ENCODE measurements around the gene PPP1R18.
A peak's percentile ranks its signal among the peaks of the same experiment; 100 is the strongest.
"Not testable (repeated sequence)": the region's sequence is repeated elsewhere in the genome, so short reads cannot be mapped to it uniquely, and the experiment has no call there.

The PPP1R18 gene

DNA sequence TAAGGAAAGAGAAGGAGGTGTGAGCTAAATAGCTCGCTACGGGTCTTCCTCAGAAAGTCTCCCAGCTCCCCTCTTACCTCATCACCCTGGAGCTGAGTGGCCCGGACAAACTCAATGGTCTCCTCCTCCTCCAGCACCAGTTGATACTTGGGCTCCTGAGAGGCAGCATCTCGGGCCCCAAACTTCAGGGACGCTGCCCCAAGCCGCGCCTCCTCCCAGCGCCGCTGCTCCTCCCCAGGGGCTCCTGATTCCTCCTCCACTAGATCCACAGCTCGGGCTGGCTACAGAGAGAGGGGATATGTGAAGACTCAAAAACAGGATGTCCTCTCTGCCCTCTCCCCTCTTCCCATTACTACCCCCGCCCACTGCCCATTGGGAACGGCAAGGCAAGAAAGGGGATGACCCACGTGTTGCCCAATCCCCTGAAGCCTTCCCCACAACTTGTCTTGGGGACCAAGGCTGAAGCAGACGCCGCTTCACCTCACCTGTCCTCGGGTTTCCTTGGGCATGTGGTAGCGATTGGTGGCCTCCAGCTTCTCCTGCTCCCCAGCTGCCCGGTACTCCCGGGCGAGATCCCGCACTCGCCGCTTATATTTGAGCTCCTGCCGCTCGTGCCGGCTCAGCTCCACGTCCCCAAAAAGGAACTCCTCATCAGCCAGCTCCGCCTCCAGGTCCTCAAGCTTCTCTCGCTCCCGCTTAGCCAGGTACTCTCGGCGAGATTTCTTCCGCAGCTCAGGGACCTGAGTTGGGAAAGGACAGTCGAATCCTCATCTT lies 21.3 kb downstream of the PPP1R18 start:
- DNase-seq (ENCODE audit: low spot score), result no peak
- H2AFZ ChIP-seq (ENCODE audit: low read length), result no peak overlapping the region
- H2BK12ac ChIP-seq (ENCODE audit: low read length), result no peak overlapping the region
- peaks cover 1% of the 10 kb centered on the region for H3K79me1 ChIP-seq (ENCODE audit: low read depth, low read length)
- H3K14ac ChIP-seq (ENCODE audit: low read length), result no peak overlapping the region
- no peak overlapping the region for H4K91ac ChIP-seq (ENCODE audit: low read depth, low read length, poor library complexity)
- no peak overlapping the region for H2BK120ac ChIP-seq (ENCODE audit: low read depth, low read length)
- H4K8ac ChIP-seq (ENCODE audit: low read depth, low read length), result no peak overlapping the region
- no peaks in the 10 kb centered on the region for H3K9me3 ChIP-seq (replicated peaks in 1 of 2; ENCODE audit: control insufficient read depth in 2 of 2, insufficient read depth in 1 of 2, low read depth in 1 of 2, low read length in 2 of 2)
- no peak overlapping the region for H2AK5ac ChIP-seq (ENCODE audit: low read depth, low read length)
- peak overlapping the region; percentile 43 for H3K23ac ChIP-seq (ENCODE audit: low read depth, low read length, poor library complexity)
- no CpG with 5 or more reads among the region's 34 CpGs for WGBS, 2 donors (ENCODE audit: extremely low coverage in 2 of 2, insufficient read length in 2 of 2, insufficient replicate concordance in 1 of 2)
- peak overlapping the region; percentile 70 for H3K9ac ChIP-seq (ENCODE audit: low read depth, low read length, poor library complexity)
- H3K27ac ChIP-seq (replicated peaks; ENCODE audit: low read length), result no peak overlapping the region
- H3K18ac ChIP-seq (ENCODE audit: low read length), result no peak overlapping the region
- H2BK5ac ChIP-seq (ENCODE audit: low read length), result no peak overlapping the region
- H3K36me3 ChIP-seq (replicated peaks in 1 of 2; ENCODE audit: control insufficient read depth in 2 of 2, insufficient read depth in 2 of 2, low read length in 2 of 2), result peaks cover 41 to 86% of the 10 kb centered on the region in 2 donors
- no peaks in the 10 kb centered on the region for H3K4me1 ChIP-seq (ENCODE audit: control insufficient read depth in 2 of 2, insufficient read depth in 1 of 2, low read depth in 1 of 2, low read length in 2 of 2)
- H3K27me3 ChIP-seq (ENCODE audit: control insufficient read depth in 3 of 3, insufficient read depth in 3 of 3, low read depth in 1 of 3, low read length in 3 of 3), result no peaks in the 10 kb centered on the region
- H3K4me3 ChIP-seq (ENCODE audit: low read length in 2 of 2), result no peak overlapping the region
- no peak overlapping the region for H3K4me2 ChIP-seq (ENCODE audit: insufficient read depth, low read length, poor library complexity, severe bottlenecking)
- H2BK15ac ChIP-seq (ENCODE audit: low read length), result no peak overlapping the region
- no peak overlapping the region for H3K4ac ChIP-seq (ENCODE audit: low read length)

DNA sequence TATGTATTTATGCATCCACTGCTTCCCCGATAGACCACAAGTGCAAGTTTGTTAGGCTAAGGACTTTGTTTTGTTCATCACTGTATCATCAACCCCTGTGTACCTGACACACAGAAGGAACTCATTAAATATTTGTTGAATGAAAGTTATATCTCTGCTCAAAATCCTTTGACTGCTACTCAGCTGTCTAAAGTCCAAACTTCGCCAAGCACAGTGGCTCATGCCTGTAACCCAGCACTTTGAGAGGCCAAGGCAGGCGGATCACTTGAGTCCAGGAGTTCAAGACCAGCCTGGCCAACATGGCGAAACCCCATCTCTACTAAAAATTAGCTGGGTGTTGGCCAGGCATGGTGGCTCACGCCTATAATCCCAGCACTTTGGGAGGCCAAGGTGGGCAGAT lies 28.5 kb downstream of the PPP1R18 start:
- H4K91ac ChIP-seq (ENCODE audit: low read depth, low read length, poor library complexity); H3K4me3 ChIP-seq (ENCODE audit: low read length in 2 of 2); DNase-seq (ENCODE audit: low spot score); H3K4me1 ChIP-seq (ENCODE audit: control insufficient read depth in 2 of 2, insufficient read depth in 1 of 2, low read depth in 1 of 2, low read length in 2 of 2); H3K23ac ChIP-seq (ENCODE audit: low read depth, low read length, poor library complexity); H2BK120ac ChIP-seq (ENCODE audit: low read depth, low read length); H3K79me1 ChIP-seq (ENCODE audit: low read depth, low read length); H2AK5ac ChIP-seq (ENCODE audit: low read depth, low read length); H3K9ac ChIP-seq (ENCODE audit: low read depth, low read length, poor library complexity); H4K8ac ChIP-seq (ENCODE audit: low read depth, low read length); H3K27me3 ChIP-seq (ENCODE audit: control insufficient read depth in 3 of 3, insufficient read depth in 3 of 3, low read depth in 1 of 3, low read length in 3 of 3); H3K14ac ChIP-seq (ENCODE audit: low read length); H2BK12ac ChIP-seq (ENCODE audit: low read length); H3K4ac ChIP-seq (ENCODE audit: low read length); H3K27ac ChIP-seq (replicated peaks; ENCODE audit: low read length); H2BK15ac ChIP-seq (ENCODE audit: low read length); H3K9me3 ChIP-seq (replicated peaks in 1 of 2; ENCODE audit: control insufficient read depth in 2 of 2, insufficient read depth in 1 of 2, low read depth in 1 of 2, low read length in 2 of 2); H2BK5ac ChIP-seq (ENCODE audit: low read length); H3K4me2 ChIP-seq (ENCODE audit: insufficient read depth, low read length, poor library complexity, severe bottlenecking); H3K18ac ChIP-seq (ENCODE audit: low read length); H2AFZ ChIP-seq (ENCODE audit: low read length): not testable (repeated sequence)
- peaks cover 61 to 89% of the 10 kb centered on the region in 2 donors for H3K36me3 ChIP-seq (replicated peaks in 1 of 2; ENCODE audit: control insufficient read depth in 2 of 2, insufficient read depth in 2 of 2, low read length in 2 of 2)
- WGBS, 2 donors (ENCODE audit: extremely low coverage in 2 of 2, insufficient read length in 2 of 2, insufficient replicate concordance in 1 of 2), result no CpG with 5 or more reads among the region's 5 CpGs

DNA sequence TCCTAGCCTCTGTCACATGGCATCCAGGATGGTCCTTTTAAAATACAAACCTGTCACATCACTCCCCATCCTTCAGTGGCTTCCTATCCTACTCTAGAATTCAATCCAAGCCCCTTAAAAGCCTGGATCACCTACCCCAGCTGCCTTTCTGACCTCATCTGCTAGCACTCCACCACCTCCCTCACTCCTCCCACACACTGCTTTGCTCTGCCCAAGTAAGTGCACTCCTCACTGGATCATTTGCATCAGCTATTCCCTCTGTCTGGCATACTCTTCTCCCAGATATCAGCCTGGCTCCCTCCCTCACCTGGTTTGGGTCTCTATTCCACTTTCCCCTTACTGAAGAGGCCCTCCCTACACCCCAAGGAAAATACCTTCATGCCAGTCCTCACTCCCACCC lies 29.0 kb downstream of the PPP1R18 start:
- no peaks in the 10 kb centered on the region for H3K27me3 ChIP-seq (ENCODE audit: control insufficient read depth in 3 of 3, insufficient read depth in 3 of 3, low read depth in 1 of 3, low read length in 3 of 3)
- no peak overlapping the region for H4K91ac ChIP-seq (ENCODE audit: low read depth, low read length, poor library complexity)
- peaks cover 60 to 89% of the 10 kb centered on the region in 2 donors for H3K36me3 ChIP-seq (replicated peaks in 1 of 2; ENCODE audit: control insufficient read depth in 2 of 2, insufficient read depth in 2 of 2, low read length in 2 of 2)
- no peak overlapping the region for H2BK12ac ChIP-seq (ENCODE audit: low read length)
- H3K4me1 ChIP-seq (ENCODE audit: control insufficient read depth in 2 of 2, insufficient read depth in 1 of 2, low read depth in 1 of 2, low read length in 2 of 2), result no peaks in the 10 kb centered on the region
- H3K9me3 ChIP-seq (replicated peaks in 1 of 2; ENCODE audit: control insufficient read depth in 2 of 2, insufficient read depth in 1 of 2, low read depth in 1 of 2, low read length in 2 of 2), result no peaks in the 10 kb centered on the region
- no peak overlapping the region for H3K9ac ChIP-seq (ENCODE audit: low read depth, low read length, poor library complexity)
- no peak overlapping the region for H2AK5ac ChIP-seq (ENCODE audit: low read depth, low read length)
- H3K27ac ChIP-seq (replicated peaks; ENCODE audit: low read length), result no peak overlapping the region
- H3K79me1 ChIP-seq (ENCODE audit: low read depth, low read length), result peaks cover 2% of the 10 kb centered on the region
- no peak overlapping the region for H3K23ac ChIP-seq (ENCODE audit: low read depth, low read length, poor library complexity)
- H3K4ac ChIP-seq (ENCODE audit: low read length), result no peak overlapping the region
- H2BK120ac ChIP-seq (ENCODE audit: low read depth, low read length), result no peak overlapping the region
- H4K8ac ChIP-seq (ENCODE audit: low read depth, low read length), result no peak overlapping the region
- H3K4me3 ChIP-seq (ENCODE audit: low read length in 2 of 2), result no peak overlapping the region
- H3K4me2 ChIP-seq (ENCODE audit: insufficient read depth, low read length, poor library complexity, severe bottlenecking), result no peak overlapping the region
- H2BK5ac ChIP-seq (ENCODE audit: low read length), result no peak overlapping the region
- H2BK15ac ChIP-seq (ENCODE audit: low read length), result no peak overlapping the region
- no peak for DNase-seq (ENCODE audit: low spot score)
- no peak overlapping the region for H3K18ac ChIP-seq (ENCODE audit: low read length)
- no peak overlapping the region for H2AFZ ChIP-seq (ENCODE audit: low read length)
- H3K14ac ChIP-seq (ENCODE audit: low read length), result no peak overlapping the region

DNA sequence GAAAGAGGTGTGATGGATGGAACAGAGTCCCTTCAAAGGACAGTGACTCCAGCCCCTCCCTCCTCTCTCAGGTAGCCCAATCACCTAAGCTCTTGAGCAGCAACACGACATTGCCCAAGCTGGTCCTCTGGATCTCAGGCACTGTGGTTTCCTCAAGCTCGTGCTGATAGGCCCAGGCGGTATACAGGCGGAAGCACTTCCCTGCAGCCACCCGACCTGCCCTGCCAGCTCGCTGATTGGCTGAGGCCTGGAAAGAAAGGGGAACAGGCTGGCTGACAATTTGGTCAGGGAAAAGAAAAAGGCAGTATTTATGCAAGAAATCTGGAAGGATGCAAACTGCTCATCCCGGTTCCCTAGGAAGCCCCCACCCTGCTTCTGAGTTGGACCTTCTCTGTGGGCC lies 29.9 kb downstream of the PPP1R18 start:
- no peaks in the 10 kb centered on the region for H3K4me1 ChIP-seq (ENCODE audit: control insufficient read depth in 2 of 2, insufficient read depth in 1 of 2, low read depth in 1 of 2, low read length in 2 of 2)
- no peak overlapping the region for H2AK5ac ChIP-seq (ENCODE audit: low read depth, low read length)
- no peak overlapping the region for H3K4ac ChIP-seq (ENCODE audit: low read length)
- H2BK12ac ChIP-seq (ENCODE audit: low read length), result no peak overlapping the region
- no peak overlapping the region for H4K91ac ChIP-seq (ENCODE audit: low read depth, low read length, poor library complexity)
- no peak overlapping the region for H2AFZ ChIP-seq (ENCODE audit: low read length)
- no peak overlapping the region for H3K4me2 ChIP-seq (ENCODE audit: insufficient read depth, low read length, poor library complexity, severe bottlenecking)
- no peak overlapping the region for H2BK120ac ChIP-seq (ENCODE audit: low read depth, low read length)
- peaks cover 2% of the 10 kb centered on the region for H3K79me1 ChIP-seq (ENCODE audit: low read depth, low read length)
- WGBS, 2 donors (ENCODE audit: extremely low coverage in 2 of 2, insufficient read length in 2 of 2, insufficient replicate concordance in 1 of 2), result no CpG with 5 or more reads among the region's 7 CpGs
- no peak overlapping the region for H4K8ac ChIP-seq (ENCODE audit: low read depth, low read length)
- H3K9ac ChIP-seq (ENCODE audit: low read depth, low read length, poor library complexity), result peak overlapping the region; percentile 15
- no peak overlapping the region for H3K23ac ChIP-seq (ENCODE audit: low read depth, low read length, poor library complexity)
- H3K14ac ChIP-seq (ENCODE audit: low read length), result no peak overlapping the region
- H2BK5ac ChIP-seq (ENCODE audit: low read length), result no peak overlapping the region
- H3K27ac ChIP-seq (replicated peaks; ENCODE audit: low read length), result no peak overlapping the region
- H3K18ac ChIP-seq (ENCODE audit: low read length), result no peak overlapping the region
- H3K27me3 ChIP-seq (ENCODE audit: control insufficient read depth in 3 of 3, insufficient read depth in 3 of 3, low read depth in 1 of 3, low read length in 3 of 3), result no peaks in the 10 kb centered on the region
- H2BK15ac ChIP-seq (ENCODE audit: low read length), result no peak overlapping the region
- no peak overlapping the region for H3K4me3 ChIP-seq (ENCODE audit: low read length in 2 of 2)
- no peak for DNase-seq (ENCODE audit: low spot score)
- no peaks in the 10 kb centered on the region for H3K9me3 ChIP-seq (replicated peaks in 1 of 2; ENCODE audit: control insufficient read depth in 2 of 2, insufficient read depth in 1 of 2, low read depth in 1 of 2, low read length in 2 of 2)
- H3K36me3 ChIP-seq (replicated peaks in 1 of 2; ENCODE audit: control insufficient read depth in 2 of 2, insufficient read depth in 2 of 2, low read length in 2 of 2), result peaks cover 59 to 89% of the 10 kb centered on the region in 2 donors
